GM23248 (cell line): Measurements from ENCODE around the gene OR10A4. TPM values are rescaled to one million over a fixed set of nuclear protein-coding genes. Genes with fewer than 3 reads are reported as not detected.
"Not testable (repeated sequence)": the region's sequence is repeated elsewhere in the genome, so short reads cannot be mapped to it uniquely, and the experiment has no call there.

Experiments used
- DNase-seq: peaks from one replicate; pipeline ENCODE4 v3.0.0-alpha.2; 2015
- H2AFZ ChIP-seq: fragments of 200-600 bp; sonication (generic); 2 replicates; pipeline ENCODE4 v1.6.1; 2016; ENCODE audit warnings: antibody characterized with exemption
- H3F3A ChIP-seq: fragments of 200-600 bp; sonication (generic); 2 replicates; pipeline ENCODE4 v1.6.1; 2016; ENCODE audit warnings: mild to moderate bottlenecking, antibody characterized with exemption, mixed run types; ENCODE audit not compliant: insufficient read depth
- H3K27ac ChIP-seq: fragments of 200-600 bp; sonication (generic); 2 replicates; pipeline ENCODE4 v1.5.1; 2016; ENCODE audit warnings: mild to moderate bottlenecking
- H3K27me3 ChIP-seq: fragments of 200-600 bp; sonication (generic); replicated peaks from 2 replicates; pipeline ENCODE4 v1.6.1; 2016; ENCODE audit warnings: mild to moderate bottlenecking; ENCODE audit not compliant: insufficient read depth
- H3K36me3 ChIP-seq: fragments of 200-600 bp; sonication (generic); 2 replicates; pipeline ENCODE4 v1.6.1; 2016; ENCODE audit warnings: low read depth, mild to moderate bottlenecking
- H3K4me1 ChIP-seq: fragments of 200-600 bp; sonication (generic); 2 replicates; pipeline ENCODE4 v1.6.1; 2016; ENCODE audit warnings: mild to moderate bottlenecking; ENCODE audit not compliant: insufficient read depth
- H3K4me2 ChIP-seq: fragments of 200-600 bp; sonication (generic); one replicate; pipeline ENCODE4 v1.6.1; 2016; ENCODE audit warnings: mild to moderate bottlenecking; ENCODE audit not compliant: unreplicated experiment
- H3K4me3 ChIP-seq: fragments of 200-600 bp; sonication (generic); 2 replicates; pipeline ENCODE4 v1.5.1; 2016; ENCODE audit warnings: mild to moderate bottlenecking
- H3K79me2 ChIP-seq: fragments of 200-600 bp; sonication (generic); 2 replicates; pipeline ENCODE4 v1.6.1; 2016; ENCODE audit warnings: mild to moderate bottlenecking; ENCODE audit not compliant: insufficient read depth
- H3K9ac ChIP-seq: fragments of 200-600 bp; sonication (generic); 2 replicates; pipeline ENCODE4 v1.6.1; 2016; ENCODE audit warnings: mild to moderate bottlenecking
- H3K9me2 ChIP-seq: fragments of 200-600 bp; sonication (generic); 2 replicates; pipeline ENCODE4 v1.6.1; 2016; ENCODE audit warnings: mixed run types, mild to moderate bottlenecking, moderate library complexity; ENCODE audit not compliant: insufficient read depth
- H3K9me3 ChIP-seq: fragments of 200-600 bp; sonication (generic); one replicate; pipeline ENCODE4 v1.6.1; 2017; ENCODE audit warnings: low read depth
- H4K20me1 ChIP-seq: fragments of 200-600 bp; sonication (generic); 2 replicates; pipeline ENCODE4 v1.6.0; 2016; ENCODE audit not compliant: insufficient read depth
- EZH2 ChIP-seq: fragments of 200-600 bp; sonication (generic); IDR thresholded peaks from 2 replicates; pipeline ENCODE4 v1.6.1; 2018; ENCODE audit warnings: antibody characterized with exemption, mild to moderate bottlenecking; ENCODE audit not compliant: insufficient read depth, poor library complexity, severe bottlenecking
- EZH2phosphoT487 ChIP-seq: fragments of 200-600 bp; sonication (generic); IDR thresholded peaks from 2 replicates; pipeline ENCODE4 v1.6.1; 2018; ENCODE audit warnings: antibody characterized with exemption, moderate library complexity, mild to moderate bottlenecking, low read depth; ENCODE audit not compliant: insufficient read depth
- WGBS, 2 experiments: methylation state at CpG; one replicate each; pipeline ENCODE4 v1.1.6; 2015 to 2017; ENCODE audit warnings: low lambda C conversion rate in 2 of 2, low coverage in 1 of 2; ENCODE audit errors: missing lambda C conversion rate in 2 of 2; 5-methylcytosine and 5-hydroxymethylcytosine counted together
- in situ Hi-C: fragments of 300-500 bp; cut with MboI; formaldehyde crosslinking; loops from 2 replicates; pipeline ENCODE4 v1.15.0; 2020
- polyA plus RNA-seq: library from polyadenylated mRNA; unstranded; fragments of >200 nt; fragmentation: Nextera tagmentation; extraction: Ambion mirVana; gene quantifications from 2 replicates; pipeline ENCODE4 v1.2.1, GENCODE V29; 2016
- total RNA-seq: library from RNA; depleted of rRNA; stranded (reverse); fragments of >200 nt; shearing (Covaris generic); gene quantifications from 2 replicates; pipeline ENCODE4 v1.2.3, GENCODE V29; 2014

Gene OR10A4
- total and polyA plus RNA-seq, 2 experiments from 2014 or later = not detected

DNA sequence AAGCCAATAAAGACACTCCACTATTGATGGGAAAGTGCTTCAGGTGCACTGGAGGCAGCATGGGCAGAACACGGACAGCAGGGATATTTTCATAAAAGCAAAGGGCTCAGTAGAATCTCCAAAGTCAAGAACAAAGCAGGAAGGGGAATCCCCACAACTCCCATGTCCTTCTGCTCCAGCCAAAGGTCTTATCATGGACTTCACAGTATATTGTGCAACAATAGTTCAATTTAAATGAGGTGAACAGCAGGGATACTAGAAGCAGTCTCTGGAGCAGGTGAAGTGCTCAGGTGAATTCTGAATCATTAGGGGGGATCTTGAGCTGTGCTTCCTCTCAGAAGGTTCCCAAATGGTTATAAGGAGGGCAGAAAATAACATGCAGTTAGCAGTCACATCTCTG, 22.5 kb downstream of the OR10A4 start:
- DNase-seq = no peak
- TF ChIP-seq EZH2phosphoT487 (no peak), EZH2 (no peak)
- no peak overlapping the region for H3K4me2 ChIP-seq
- no peaks in the 10 kb centered on the region for H3K4me1 ChIP-seq
- no peaks in the 10 kb centered on the region for H3K36me3 ChIP-seq
- in situ Hi-C loops = no loop called here
- 80 to 90% methylated on average over 1 of the region's 1 CpG for WGBS, 2 experiments
- no peaks in the 10 kb centered on the region for H3K9me3 ChIP-seq
- no peaks in the 10 kb centered on the region for H3K9me2 ChIP-seq
- no peaks in the 10 kb centered on the region for H3K79me2 ChIP-seq
- H3K27me3 ChIP-seq = no peaks in the 10 kb centered on the region
- no peak overlapping the region for H2AFZ ChIP-seq
- no peaks in the 10 kb centered on the region for H3F3A ChIP-seq
- H3K27ac ChIP-seq = no peak overlapping the region
- no peak overlapping the region for H3K9ac ChIP-seq
- no peak overlapping the region for H3K4me3 ChIP-seq
- H4K20me1 ChIP-seq = no peaks in the 10 kb centered on the region

DNA sequence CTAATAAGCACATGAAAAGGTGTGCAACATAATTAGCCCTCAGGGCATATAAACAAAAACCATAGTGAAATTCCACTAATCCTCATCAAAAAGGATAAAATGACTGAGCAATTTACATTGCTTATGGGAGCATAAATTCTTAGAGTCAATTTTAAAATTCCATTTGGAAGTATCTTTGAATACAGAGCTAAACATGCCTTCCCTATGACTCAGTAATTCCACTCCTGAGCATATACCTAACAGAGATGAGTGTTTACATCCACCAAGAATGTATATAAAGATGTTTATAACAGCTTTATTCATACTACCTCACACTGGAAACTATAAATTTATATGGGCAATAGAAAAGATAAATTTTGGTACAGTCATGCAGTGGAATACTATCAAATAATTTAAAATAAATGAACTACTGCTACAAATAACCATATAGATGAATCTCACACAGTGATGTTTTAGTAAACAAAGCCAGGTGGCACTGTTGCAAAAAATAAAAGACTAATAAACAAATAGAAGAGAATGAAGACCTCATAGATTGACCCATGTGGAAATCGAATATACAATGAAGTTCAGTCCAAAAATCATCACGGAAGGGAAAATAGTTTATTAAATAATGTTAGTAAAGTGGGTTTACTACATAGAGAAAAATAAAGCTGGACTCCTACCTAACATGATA, 24.0 kb downstream of the OR10A4 start:
- 35 to 58% methylated on average over 2 of the region's 2 CpGs for WGBS, 2 experiments
- in situ Hi-C loops = no loop called here
- no peaks in the 10 kb centered on the region for H3K9me3 ChIP-seq

DNA sequence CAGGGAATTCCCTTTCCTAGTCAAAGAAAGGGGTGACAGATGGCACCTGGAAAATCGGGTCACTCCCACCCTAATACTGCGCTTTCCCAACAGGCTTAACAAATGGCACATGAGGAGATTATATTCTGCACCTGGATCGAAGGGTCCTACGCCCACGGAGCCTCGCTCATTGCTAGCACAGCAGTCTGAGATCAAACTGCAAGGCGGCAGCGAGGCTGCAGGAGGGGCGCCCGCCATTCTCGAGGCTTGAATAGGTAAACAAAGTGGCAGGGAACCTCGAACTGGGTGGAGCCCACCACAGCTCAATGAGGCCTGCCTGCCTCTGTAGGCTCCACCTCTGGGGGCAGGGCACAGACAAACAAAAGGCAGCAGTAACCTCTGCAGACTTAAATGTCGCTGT, 28.4 kb downstream of the OR10A4 start:
- H3K27me3 ChIP-seq, H3K4me3 ChIP-seq, H3K9me2 ChIP-seq, H3K9ac ChIP-seq, H2AFZ ChIP-seq, H3K4me1 ChIP-seq, H3K36me3 ChIP-seq, H3K79me2 ChIP-seq, H4K20me1 ChIP-seq, H3K27ac ChIP-seq, in situ Hi-C loops, H3K9me3 ChIP-seq, H3K4me2 ChIP-seq, DNase-seq, H3F3A ChIP-seq: not testable (repeated sequence)
- 69 to 78% methylated on average over 13 of the region's 13 CpGs for WGBS, 2 experiments

More for the DNA sequence above, 24.0 kb downstream of the OR10A4 start:
- Histone ChIP-seq H3K4me1 (no peaks in the 10 kb centered on the region), H3K9me2 (no peaks in the 10 kb centered on the region), H3K27me3 (no peaks in the 10 kb centered on the region), H3K9ac (no peak overlapping the region), H3K27ac (no peak overlapping the region), H3K4me2 (no peak overlapping the region), H3F3A (no peaks in the 10 kb centered on the region), H2AFZ (no peak overlapping the region), H3K4me3 (no peak overlapping the region), H4K20me1 (no peaks in the 10 kb centered on the region), H3K79me2 (no peaks in the 10 kb centered on the region), H3K36me3 (no peaks in the 10 kb centered on the region)
- TF ChIP-seq EZH2phosphoT487 (no peak), EZH2 (no peak)
- peak; percentile 6 for DNase-seq

DNA sequence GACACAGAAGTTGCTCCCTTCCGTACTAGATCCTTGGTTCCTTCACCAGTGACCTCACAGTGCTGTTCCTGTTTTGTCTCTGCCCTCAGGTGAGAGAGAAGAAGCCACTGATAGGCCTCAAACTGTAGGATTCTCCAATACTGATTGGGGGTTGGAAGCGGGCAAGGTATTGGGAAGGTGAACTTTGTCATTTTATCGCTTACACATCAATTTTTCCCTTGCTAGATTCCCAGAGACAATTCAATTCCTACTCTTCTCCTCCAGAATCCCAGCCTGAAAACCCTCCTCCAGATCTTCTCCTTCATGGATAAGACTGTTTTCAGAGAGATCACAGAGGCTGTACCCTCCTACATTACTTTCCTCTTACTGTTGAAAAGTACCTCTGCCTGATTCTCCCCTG, 35.0 kb downstream of the OR10A4 start:
- no peaks in the 10 kb centered on the region for H3K79me2 ChIP-seq
- no peaks in the 10 kb centered on the region for H3K27me3 ChIP-seq
- no peak overlapping the region for H2AFZ ChIP-seq
- no peak overlapping the region for H3K9ac ChIP-seq
- WGBS, 2 experiments = 92 to 95% methylated on average over 3 of the region's 3 CpGs
- no peak overlapping the region for H3K4me2 ChIP-seq
- no peaks in the 10 kb centered on the region for H3K9me2 ChIP-seq
- DNase-seq = no peak
- H3K4me1 ChIP-seq = no peaks in the 10 kb centered on the region
- no peak overlapping the region for H3K27ac ChIP-seq
- H4K20me1 ChIP-seq = no peaks in the 10 kb centered on the region
- H3F3A ChIP-seq = no peaks in the 10 kb centered on the region
- no peak for TF ChIP-seq EZH2
- no peak for TF ChIP-seq EZH2phosphoT487
- no peaks in the 10 kb centered on the region for H3K9me3 ChIP-seq
- no peaks in the 10 kb centered on the region for H3K36me3 ChIP-seq
- no peak overlapping the region for H3K4me3 ChIP-seq
- in situ Hi-C loops = no loop called here

DNA sequence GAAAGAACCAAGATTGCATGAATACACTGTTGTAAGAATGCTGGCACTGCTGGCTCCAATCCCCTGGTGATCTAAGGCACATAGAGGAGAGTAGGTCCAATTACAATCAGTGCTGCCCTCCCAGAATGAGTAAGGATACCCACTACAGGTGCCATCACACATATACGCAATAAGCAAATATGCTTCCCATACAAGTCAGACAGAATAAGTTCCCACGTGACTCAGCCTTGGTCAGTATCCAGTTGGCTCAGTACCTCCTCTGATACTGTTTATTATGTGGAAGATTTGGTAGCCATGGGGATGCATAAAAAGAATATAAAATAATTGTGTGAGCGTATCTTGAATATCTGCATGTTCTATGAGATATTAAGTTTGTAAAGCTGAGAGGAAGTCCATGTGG, 35.5 kb downstream of the OR10A4 start:
- Histone ChIP-seq H3K4me1 (no peaks in the 10 kb centered on the region), H3K9me3 (no peaks in the 10 kb centered on the region), H3K27ac (no peak overlapping the region; the same call in 1 of the 2 replicates), H3F3A (no peaks in the 10 kb centered on the region), H3K9me2 (no peaks in the 10 kb centered on the region), H3K9ac (no peak overlapping the region), H3K4me2 (no peak overlapping the region), H2AFZ (no peak overlapping the region), H3K36me3 (no peaks in the 10 kb centered on the region), H4K20me1 (no peaks in the 10 kb centered on the region), H3K27me3 (no peaks in the 10 kb centered on the region), H3K4me3 (no peak overlapping the region), H3K79me2 (no peaks in the 10 kb centered on the region)
- DNase-seq = peak; percentile 44
- TF ChIP-seq EZH2 (no peak), EZH2phosphoT487 (no peak)
- in situ Hi-C loops = no loop called here
- WGBS, 2 experiments = 45 to 48% methylated on average over 3 of the region's 3 CpGs
